NB4 (cell line): ENCODE results near the gene CCDC137.

ENCODE experiments used
- CTCF ChIP-seq: IDR thresholded peaks from one replicate; pipeline ENCODE4 v1.5.1; 2012; ENCODE audit warnings: low read depth, low read length
- POLR2A ChIP-seq: IDR thresholded peaks from 2 replicates; pipeline ENCODE4 v1.6.1; 2011; ENCODE audit warnings: mild to moderate bottlenecking; ENCODE audit not compliant: insufficient read length; ENCODE audit errors: extremely low read depth

DNA sequence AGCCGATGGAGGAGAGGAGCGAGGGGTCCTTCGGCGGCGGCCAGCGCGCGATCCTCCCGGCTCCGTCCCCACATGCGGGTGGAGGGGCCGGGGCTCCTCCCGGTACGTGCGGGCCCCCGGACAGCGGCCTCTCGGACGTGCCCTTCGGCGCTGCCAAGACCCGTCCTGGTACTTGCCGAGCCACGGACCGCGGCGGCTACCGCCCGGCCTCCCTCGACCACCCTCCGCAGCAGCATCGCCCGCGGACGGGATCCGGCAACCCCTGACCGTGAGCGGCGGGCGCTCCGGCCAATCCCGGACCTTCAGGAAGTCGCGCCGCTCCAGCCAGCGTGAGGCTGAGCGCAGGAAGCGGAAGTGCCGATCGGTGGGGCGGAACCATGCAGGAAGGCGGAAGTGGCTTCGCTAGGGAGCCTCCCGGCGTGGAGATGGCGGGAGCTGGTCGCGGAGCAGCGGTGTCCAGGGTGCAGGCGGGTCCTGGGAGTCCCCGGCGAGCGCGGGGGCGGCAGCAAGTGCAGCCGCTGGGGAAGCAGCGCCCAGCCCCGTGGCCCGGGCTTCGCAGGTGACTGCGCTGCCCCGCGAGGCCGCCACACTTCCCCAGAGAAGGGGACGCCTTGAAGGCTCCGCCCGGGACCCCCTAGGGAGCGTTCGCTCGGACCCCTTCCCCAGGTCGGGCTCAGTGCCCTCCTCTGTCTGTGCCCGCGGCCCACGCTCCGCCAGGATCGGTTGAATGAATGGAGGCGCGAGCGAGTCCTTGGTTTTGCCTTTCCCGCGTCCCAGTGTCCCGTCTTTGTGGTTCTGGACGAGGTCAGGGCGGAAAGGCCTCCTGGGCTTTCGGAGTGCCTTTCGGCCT is at the start of gene CCDC137, which contains the start of gene OXLD1:
- no peak for TF ChIP-seq CTCF
- TF ChIP-seq POLR2A = peak; percentile 93
